HL-60 (cell line): ENCODE results near the gene ATAD1.
"Not testable (repeated sequence)": the region's sequence is repeated elsewhere in the genome, so short reads cannot be mapped to it uniquely, and the experiment has no call there.

Experiments
- CTCF ChIP-seq: IDR thresholded peaks from one replicate; pipeline ENCODE4 v1.5.1; 2011; ENCODE audit warnings: low read length, control low read depth, inconsistent platforms; ENCODE audit not compliant: insufficient read depth
- GABPA ChIP-seq: IDR thresholded peaks from 2 replicates; pipeline ENCODE4 v1.6.1; 2012; ENCODE audit warnings: low read depth
- POLR2AphosphoS5 ChIP-seq: IDR thresholded peaks from 2 replicates; pipeline ENCODE4 v1.6.1; 2012; ENCODE audit warnings: low read depth
- REST ChIP-seq: IDR thresholded peaks from 2 replicates; pipeline ENCODE4 v1.6.1; 2012; ENCODE audit warnings: low read depth; ENCODE audit not compliant: insufficient replicate concordance
- SPI1 ChIP-seq: IDR thresholded peaks from 2 replicates; pipeline ENCODE4 v1.6.1; 2012; ENCODE audit warnings: low read depth, mild to moderate bottlenecking, borderline replicate concordance

DNA sequence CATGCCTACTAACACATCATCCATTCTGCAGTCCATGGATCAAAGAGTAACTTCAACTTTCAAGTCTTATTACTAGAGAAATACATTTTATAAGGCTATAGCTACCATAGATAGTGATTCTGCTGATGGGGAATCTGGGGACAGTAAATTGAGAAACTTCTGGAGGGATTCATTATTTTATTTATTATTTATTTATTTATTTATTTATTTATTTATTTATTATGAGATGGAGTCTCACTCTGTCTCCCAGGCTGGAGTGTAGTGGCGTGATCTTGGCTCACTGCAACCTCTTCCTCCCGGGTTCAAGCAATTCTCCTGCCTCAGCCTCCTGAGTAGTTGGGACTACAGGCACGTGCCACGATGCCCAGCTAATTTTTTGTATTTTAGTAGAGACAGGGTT is 11.0 kb upstream of the ATAD1 start:
- TF ChIP-seq CTCF, GABPA, POLR2AphosphoS5, REST, SPI1: not testable (repeated sequence)
